Measurements from ENCODE around the gene INTS1. TPM values are rescaled to one million over a fixed set of nuclear protein-coding genes. Genes with fewer than 3 reads are reported as not detected.

The INTS1 gene
- total and polyA plus RNA-seq, 10 of the 15 experiments (the other 5 are each of a cell fraction or from before 2014, with no cell fraction given), result 0.52 to 89.0 (median 15.1) TPM

DNA sequence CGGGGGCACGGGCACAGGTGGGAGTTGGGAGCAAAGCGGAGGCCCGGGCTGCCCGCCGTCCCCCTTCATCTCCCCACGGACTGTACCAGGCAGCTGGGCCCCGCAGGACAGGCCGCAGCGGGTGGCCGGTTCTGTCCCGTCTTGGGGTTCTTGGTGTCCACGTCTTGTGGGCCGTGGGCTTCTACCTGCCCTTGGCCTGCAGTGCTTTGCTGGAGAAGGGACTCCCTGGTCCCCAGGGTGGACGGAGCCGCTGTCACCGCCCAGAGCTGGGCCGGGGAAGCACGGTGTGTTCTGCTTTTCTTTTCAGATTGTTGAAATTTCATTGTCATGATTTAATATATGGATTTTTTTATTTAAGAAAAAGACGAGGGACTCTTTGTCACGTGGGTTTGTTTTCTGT lies 38.1 kb upstream of the INTS1 start:
- ChIA-PET RAD21 (ENCODE audit: unreplicated experiment) (no interaction called here), POLR2A (no interaction called here), SMC1A (ENCODE audit: uncharacterized antibody, unreplicated experiment) (no interaction called here), CTCF (no interaction called here)
- ATAC-seq, result no peak
- peaks cover 3% of the 10 kb centered on the region for H3K79me2 ChIP-seq (ENCODE audit: control insufficient read depth, insufficient read depth, low read length)
- no peak for FAIRE-seq
- no peak overlapping the region for H3K4me2 ChIP-seq (ENCODE audit: control insufficient read depth, insufficient read depth)
- intact Hi-C loops (cut with micrococcal nuclease; ENCODE audit: unreplicated experiment), result no loop called here
- no peak overlapping the region for H3K4me3 ChIP-seq
- H3K9me3 ChIP-seq (replicated peaks; ENCODE audit: control insufficient read depth, insufficient read depth, low read length), result no peaks in the 10 kb centered on the region
- no peak overlapping the region for H3K27ac ChIP-seq (ENCODE audit: control insufficient read depth, insufficient read depth)
- no peak for DNase-seq (ENCODE audit: low read depth, low spot score)
- H3K9ac ChIP-seq (ENCODE audit: control insufficient read depth, insufficient read depth, low read length), result no peak overlapping the region
- no TSS peak for BruUV-seq (replicated peaks)
- peaks cover 3 to 21% of the 10 kb centered on the region in 2 experiments; a peak in 3 of 4 replicates for H3K36me3 ChIP-seq (ENCODE audit: control insufficient read depth in 2 of 2, insufficient read depth in 2 of 2, low read length in 1 of 2)
- H3K4me1 ChIP-seq (ENCODE audit: control insufficient read depth, insufficient read depth, low read length), result no peaks in the 10 kb centered on the region
- WGBS (ENCODE audit: insufficient coverage, insufficient replicate concordance, low lambda C conversion rate, missing lambda C conversion rate), result 96% methylated on average over 21 of the region's 21 CpGs
- 0 out of 2 replicates have a peak, but pooled peaks have one; percentile 26 for TF ChIP-seq POLR2A (IDR thresholded peaks at IDR 0.05; ENCODE audit: low read depth, low read length)
- TF ChIP-seq ZZZ3 (IDR thresholded peaks at IDR 0.05; ENCODE audit: control insufficient read depth, insufficient read length, low read depth), result no peak
- no peaks in the 10 kb centered on the region for H3K27me3 ChIP-seq (replicated peaks in 1 of 2; ENCODE audit: control insufficient read depth in 2 of 2, insufficient read depth in 2 of 2, low read length in 1 of 2)
- no peaks in the 10 kb centered on the region for H4K20me1 ChIP-seq (ENCODE audit: control insufficient read depth, insufficient read depth)
- in situ Hi-C loops (cut with MboI), result no loop called here
- no peak overlapping the region for H2AFZ ChIP-seq (ENCODE audit: control insufficient read depth, low read depth, low read length)

DNA sequence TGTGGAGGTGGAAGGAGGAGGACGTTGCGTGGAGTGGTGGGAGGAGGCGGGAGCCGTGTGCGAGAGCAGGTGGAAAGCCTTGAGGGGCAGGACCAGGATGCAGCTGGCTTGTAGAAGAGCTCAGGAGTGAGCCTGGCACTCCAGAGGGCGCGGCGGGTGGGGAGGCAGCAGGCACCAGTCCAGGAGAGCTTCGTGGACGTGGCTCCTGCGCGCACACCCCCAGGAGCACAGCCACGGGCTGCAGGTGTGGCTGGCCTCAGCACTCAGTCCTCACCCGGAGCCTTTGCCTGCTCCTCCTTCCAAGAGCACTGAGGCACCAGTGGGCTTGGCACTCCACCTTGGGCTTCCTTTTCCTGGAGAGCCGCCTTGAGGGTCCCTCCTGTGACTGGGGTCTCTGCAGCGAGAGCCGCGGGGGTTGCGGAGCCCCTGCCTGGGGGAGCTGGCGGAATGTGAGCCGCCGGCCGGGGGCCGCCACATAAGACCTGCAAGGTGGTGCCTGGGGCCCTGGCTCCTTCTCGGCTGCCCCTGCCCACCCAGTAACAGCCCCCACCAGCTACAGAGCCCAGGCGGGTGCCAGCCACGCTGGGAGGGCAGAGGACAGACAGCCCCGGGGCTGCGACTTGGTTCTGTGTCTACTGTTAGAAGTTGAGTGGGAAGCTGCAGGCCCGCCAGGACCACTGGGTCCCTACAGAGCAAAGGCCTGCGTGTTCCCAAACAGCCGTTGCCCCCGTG lies 37.4 kb upstream of the INTS1 start:
- TF ChIP-seq CTCF (IDR thresholded peaks at IDR 0.05 in 2 of 3, conservative IDR thresholded peaks at IDR 0.05 in 1 of 3; ENCODE audit: control insufficient read depth in 2 of 3, extremely low read depth in 1 of 3, insufficient read depth in 1 of 3, low read depth in 3 of 3, low read length in 3 of 3) (no peak), RELA (IDR thresholded peaks at IDR 0.05; ENCODE audit: borderline replicate concordance, partially characterized antibody) (no peak), SUZ12 (IDR thresholded peaks at IDR 0.05; ENCODE audit: unreplicated experiment) (no peak), JUND (IDR thresholded peaks at IDR 0.05; ENCODE audit: low read depth, low read length) (no peak), POLR2A (IDR thresholded peaks at IDR 0.05; ENCODE audit: low read depth, low read length) (peak; percentile 1; the same call in 1 of the 2 replicates), BACH1 (IDR thresholded peaks at IDR 0.05; ENCODE audit: borderline replicate concordance) (peak; percentile 21; the same call in 1 of the 2 replicates), ZNF207 (IDR thresholded peaks at IDR 0.05; ENCODE audit: borderline replicate concordance) (no peak), RB1 (IDR thresholded peaks at IDR 0.05; ENCODE audit: borderline replicate concordance) (no peak), GATAD2B (conservative IDR thresholded peaks at IDR 0.05; ENCODE audit: low read depth) (no peak)
- ChIA-PET RAD21 (ENCODE audit: unreplicated experiment) (no interaction called here), POLR2A (interaction anchor here (0.6 kb wide), 1 partner anchor 469 kb away, joined by 7 read pairs; no protein-coding TSS in a partner anchor), CTCF (no interaction called here), SMC1A (ENCODE audit: uncharacterized antibody, unreplicated experiment) (no interaction called here)
- no peaks in the 10 kb centered on the region for H3K27me3 ChIP-seq (replicated peaks in 1 of 2; ENCODE audit: control insufficient read depth in 2 of 2, insufficient read depth in 2 of 2, low read length in 1 of 2)
- ATAC-seq, result no peak
- H3K4me1 ChIP-seq (ENCODE audit: control insufficient read depth, insufficient read depth, low read length), result no peaks in the 10 kb centered on the region
- intact Hi-C loops (cut with micrococcal nuclease; ENCODE audit: unreplicated experiment), result no loop called here
- no peaks in the 10 kb centered on the region for H3K9me3 ChIP-seq (replicated peaks; ENCODE audit: control insufficient read depth, insufficient read depth, low read length)
- in situ Hi-C loops (cut with MboI), result no loop called here
- peaks cover 4% of the 10 kb centered on the region for H3K79me2 ChIP-seq (ENCODE audit: control insufficient read depth, insufficient read depth, low read length)
- no peak overlapping the region for H2AFZ ChIP-seq (ENCODE audit: control insufficient read depth, low read depth, low read length)
- FAIRE-seq, result no peak
- H3K36me3 ChIP-seq (ENCODE audit: control insufficient read depth in 2 of 2, insufficient read depth in 2 of 2, low read length in 1 of 2), result peaks cover 3 to 23% of the 10 kb centered on the region in 2 experiments; a peak in 3 of 4 replicates
- H3K4me2 ChIP-seq (ENCODE audit: control insufficient read depth, insufficient read depth), result no peak overlapping the region
- H3K9ac ChIP-seq (ENCODE audit: control insufficient read depth, insufficient read depth, low read length), result no peak overlapping the region
- TSS peak; percentile 34 for BruUV-seq (replicated peaks)
- H3K27ac ChIP-seq (ENCODE audit: control insufficient read depth, insufficient read depth), result no peak overlapping the region
- DNase-seq (ENCODE audit: low read depth, low spot score), result no peak
- no peaks in the 10 kb centered on the region for H4K20me1 ChIP-seq (ENCODE audit: control insufficient read depth, insufficient read depth)
- 95% methylated on average over 33 of the region's 33 CpGs for WGBS (ENCODE audit: insufficient coverage, insufficient replicate concordance, low lambda C conversion rate, missing lambda C conversion rate)
- H3K4me3 ChIP-seq, result no peak overlapping the region

Measured in GM12878 (cell line).